HepG2 (cell line): ENCODE data around the gene SYNDIG1.

Source experiments
- ADNP ChIP-seq: sonication (generic); formaldehyde crosslinking; IDR thresholded peaks from 2 replicates; pipeline ENCODE4 v1.4.0; 2020; ENCODE audit warnings: missing genetic modification reagents
- CBFB ChIP-seq: sonication (generic); formaldehyde crosslinking; IDR thresholded peaks from 2 replicates; pipeline ENCODE4 v1.4.0; 2020; ENCODE audit warnings: missing genetic modification reagents
- E2F1 ChIP-seq: sonication (generic); formaldehyde crosslinking; IDR thresholded peaks from 2 replicates; pipeline ENCODE4 v1.5.0; 2020; ENCODE audit warnings: missing genetic modification reagents
- EZH2 ChIP-seq: conservative IDR thresholded peaks from 2 replicates; pipeline ENCODE4 v1.6.1; 2012; ENCODE audit warnings: mild to moderate bottlenecking, low read depth, low read length, moderate library complexity
- GABPA ChIP-seq, 2 experiments: IDR thresholded peaks; 2 replicates each; pipeline ENCODE4 v1.6.1; 2011 to 2016; ENCODE audit warnings: low read depth in 2 of 2, low read length in 1 of 2, missing biosample characterization in 1 of 2, missing genetic modification characterization in 1 of 2
- HDAC6 ChIP-seq: fragments of 200-600 bp; sonication (generic); IDR thresholded peaks from 2 replicates; pipeline ENCODE4 v1.7.0; 2017; ENCODE audit warnings: mild to moderate bottlenecking, antibody characterized with exemption, low read length, low read depth
- JUND ChIP-seq: sonication (generic); formaldehyde crosslinking; IDR thresholded peaks from 2 replicates; pipeline ENCODE4 v1.8.0; 2022; ENCODE audit warnings: mild to moderate bottlenecking, missing genetic modification reagents
- ZNF143 ChIP-seq: sonication (generic); formaldehyde crosslinking; IDR thresholded peaks from 2 replicates; pipeline ENCODE4 v1.4.0; 2020; ENCODE audit warnings: missing genetic modification reagents
- ZNF205 ChIP-seq: IDR thresholded peaks from 2 replicates; pipeline ENCODE4 v1.6.1; 2018; ENCODE audit warnings: missing biosample characterization, missing genetic modification reagents
- ZNF432 ChIP-seq: sonication (generic); formaldehyde crosslinking; IDR thresholded peaks from 2 replicates; pipeline ENCODE4 v1.5.0; 2020; ENCODE audit warnings: missing genetic modification reagents, mild to moderate bottlenecking, borderline replicate concordance
- ZNF878 ChIP-seq: sonication (generic); formaldehyde crosslinking; IDR thresholded peaks from 2 replicates; pipeline ENCODE4 v1.8.1; 2023; ENCODE audit warnings: mild to moderate bottlenecking, missing genetic modification reagents, moderate library complexity
- TF ChIP-seq, protein P1 (sequence below): sonication (generic); formaldehyde crosslinking; IDR thresholded peaks from 2 replicates; pipeline ENCODE4 v1.5.0; 2020; ENCODE audit warnings: mild to moderate bottlenecking, missing genetic modification reagents, moderate library complexity
- TF ChIP-seq, protein P2 (sequence below): sonication (generic); formaldehyde crosslinking; IDR thresholded peaks from one replicate; pipeline ENCODE4 v1.5.1; 2020; ENCODE audit warnings: mild to moderate bottlenecking, missing genetic modification reagents; ENCODE audit errors: not compliant biosample characterization
- TF ChIP-seq, protein P3 (sequence below): sonication (generic); formaldehyde crosslinking; IDR thresholded peaks from 2 replicates; pipeline ENCODE4 v1.4.0; 2020; ENCODE audit warnings: missing genetic modification reagents

GRCh38 chr20:24698189-24698588 is 228.8 kb downstream of the SYNDIG1 start:
- TF ChIP-seq, protein P1, sequence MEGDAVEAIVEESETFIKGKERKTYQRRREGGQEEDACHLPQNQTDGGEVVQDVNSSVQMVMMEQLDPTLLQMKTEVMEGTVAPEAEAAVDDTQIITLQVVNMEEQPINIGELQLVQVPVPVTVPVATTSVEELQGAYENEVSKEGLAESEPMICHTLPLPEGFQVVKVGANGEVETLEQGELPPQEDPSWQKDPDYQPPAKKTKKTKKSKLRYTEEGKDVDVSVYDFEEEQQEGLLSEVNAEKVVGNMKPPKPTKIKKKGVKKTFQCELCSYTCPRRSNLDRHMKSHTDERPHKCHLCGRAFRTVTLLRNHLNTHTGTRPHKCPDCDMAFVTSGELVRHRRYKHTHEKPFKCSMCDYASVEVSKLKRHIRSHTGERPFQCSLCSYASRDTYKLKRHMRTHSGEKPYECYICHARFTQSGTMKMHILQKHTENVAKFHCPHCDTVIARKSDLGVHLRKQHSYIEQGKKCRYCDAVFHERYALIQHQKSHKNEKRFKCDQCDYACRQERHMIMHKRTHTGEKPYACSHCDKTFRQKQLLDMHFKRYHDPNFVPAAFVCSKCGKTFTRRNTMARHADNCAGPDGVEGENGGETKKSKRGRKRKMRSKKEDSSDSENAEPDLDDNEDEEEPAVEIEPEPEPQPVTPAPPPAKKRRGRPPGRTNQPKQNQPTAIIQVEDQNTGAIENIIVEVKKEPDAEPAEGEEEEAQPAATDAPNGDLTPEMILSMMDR = no peak
- TF ChIP-seq E2F1 (CRISPR knock-in tag) (no peak), EZH2 (no peak), ZNF143 (no peak), HDAC6 (no peak), JUND (no peak), ADNP (CRISPR knock-in tag) (no peak), ZNF878 (no peak), GABPA (IDR thresholded peaks at IDR 0.05; ENCODE audit: low read depth, low read length) (no peak), GABPA (CRISPR knock-in tag; IDR thresholded peaks at IDR 0.05; ENCODE audit: low read depth) (no peak), CBFB (no peak), ZNF432 (CRISPR knock-in tag) (no peak), ZNF205 (CRISPR knock-in tag) (no peak)
- TF ChIP-seq, protein P2, sequence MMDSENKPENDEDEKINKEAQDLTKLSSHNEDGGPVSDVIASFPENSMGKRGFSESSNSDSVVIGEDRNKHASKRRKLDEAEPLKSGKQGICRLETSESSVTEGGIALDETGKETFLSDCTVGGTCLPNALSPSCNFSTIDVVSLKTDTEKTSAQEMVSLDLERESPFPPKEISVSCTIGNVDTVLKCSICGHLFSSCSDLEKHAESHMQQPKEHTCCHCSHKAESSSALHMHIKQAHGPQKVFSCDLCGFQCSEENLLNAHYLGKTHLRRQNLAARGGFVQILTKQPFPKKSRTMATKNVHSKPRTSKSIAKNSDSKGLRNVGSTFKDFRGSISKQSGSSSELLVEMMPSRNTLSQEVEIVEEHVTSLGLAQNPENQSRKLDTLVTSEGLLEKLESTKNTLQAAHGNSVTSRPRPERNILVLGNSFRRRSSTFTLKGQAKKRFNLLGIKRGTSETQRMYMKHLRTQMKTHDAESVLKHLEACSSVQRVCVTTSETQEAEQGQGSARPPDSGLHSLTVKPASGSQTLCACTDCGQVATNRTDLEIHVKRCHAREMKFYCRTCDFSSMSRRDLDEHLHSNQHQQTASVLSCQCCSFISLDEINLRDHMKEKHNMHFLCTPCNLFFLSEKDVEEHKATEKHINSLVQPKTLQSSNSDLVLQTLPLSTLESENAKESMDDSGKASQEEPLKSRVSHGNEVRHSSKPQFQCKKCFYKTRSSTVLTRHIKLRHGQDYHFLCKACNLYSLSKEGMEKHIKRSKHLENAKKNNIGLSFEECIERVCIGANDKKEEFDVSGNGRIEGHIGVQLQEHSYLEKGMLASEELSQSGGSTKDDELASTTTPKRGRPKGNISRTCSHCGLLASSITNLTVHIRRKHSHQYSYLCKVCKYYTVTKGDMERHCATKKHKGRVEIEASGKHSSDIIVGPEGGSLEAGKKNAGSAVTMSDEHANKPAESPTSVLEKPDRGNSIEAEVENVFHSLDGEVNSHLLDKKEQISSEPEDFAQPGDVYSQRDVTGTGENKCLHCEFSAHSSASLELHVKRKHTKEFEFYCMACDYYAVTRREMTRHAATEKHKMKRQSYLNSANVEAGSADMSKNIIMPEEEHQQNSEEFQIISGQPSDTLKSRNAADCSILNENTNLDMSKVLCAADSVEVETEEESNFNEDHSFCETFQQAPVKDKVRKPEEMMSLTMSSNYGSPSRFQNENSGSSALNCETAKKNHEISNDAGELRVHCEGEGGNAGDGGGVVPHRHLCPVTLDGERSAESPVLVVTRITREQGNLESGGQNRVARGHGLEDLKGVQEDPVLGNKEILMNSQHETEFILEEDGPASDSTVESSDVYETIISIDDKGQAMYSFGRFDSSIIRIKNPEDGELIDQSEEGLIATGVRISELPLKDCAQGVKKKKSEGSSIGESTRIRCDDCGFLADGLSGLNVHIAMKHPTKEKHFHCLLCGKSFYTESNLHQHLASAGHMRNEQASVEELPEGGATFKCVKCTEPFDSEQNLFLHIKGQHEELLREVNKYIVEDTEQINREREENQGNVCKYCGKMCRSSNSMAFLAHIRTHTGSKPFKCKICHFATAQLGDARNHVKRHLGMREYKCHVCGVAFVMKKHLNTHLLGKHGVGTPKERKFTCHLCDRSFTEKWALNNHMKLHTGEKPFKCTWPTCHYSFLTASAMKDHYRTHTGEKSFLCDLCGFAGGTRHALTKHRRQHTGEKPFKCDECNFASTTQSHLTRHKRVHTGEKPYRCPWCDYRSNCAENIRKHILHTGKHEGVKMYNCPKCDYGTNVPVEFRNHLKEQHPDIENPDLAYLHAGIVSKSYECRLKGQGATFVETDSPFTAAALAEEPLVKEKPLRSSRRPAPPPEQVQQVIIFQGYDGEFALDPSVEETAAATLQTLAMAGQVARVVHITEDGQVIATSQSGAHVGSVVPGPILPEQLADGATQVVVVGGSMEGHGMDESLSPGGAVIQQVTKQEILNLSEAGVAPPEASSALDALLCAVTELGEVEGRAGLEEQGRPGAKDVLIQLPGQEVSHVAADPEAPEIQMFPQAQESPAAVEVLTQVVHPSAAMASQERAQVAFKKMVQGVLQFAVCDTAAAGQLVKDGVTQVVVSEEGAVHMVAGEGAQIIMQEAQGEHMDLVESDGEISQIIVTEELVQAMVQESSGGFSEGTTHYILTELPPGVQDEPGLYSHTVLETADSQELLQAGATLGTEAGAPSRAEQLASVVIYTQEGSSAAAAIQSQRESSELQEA (CRISPR knock-in tag) = no peak
- TF ChIP-seq, protein P3, sequence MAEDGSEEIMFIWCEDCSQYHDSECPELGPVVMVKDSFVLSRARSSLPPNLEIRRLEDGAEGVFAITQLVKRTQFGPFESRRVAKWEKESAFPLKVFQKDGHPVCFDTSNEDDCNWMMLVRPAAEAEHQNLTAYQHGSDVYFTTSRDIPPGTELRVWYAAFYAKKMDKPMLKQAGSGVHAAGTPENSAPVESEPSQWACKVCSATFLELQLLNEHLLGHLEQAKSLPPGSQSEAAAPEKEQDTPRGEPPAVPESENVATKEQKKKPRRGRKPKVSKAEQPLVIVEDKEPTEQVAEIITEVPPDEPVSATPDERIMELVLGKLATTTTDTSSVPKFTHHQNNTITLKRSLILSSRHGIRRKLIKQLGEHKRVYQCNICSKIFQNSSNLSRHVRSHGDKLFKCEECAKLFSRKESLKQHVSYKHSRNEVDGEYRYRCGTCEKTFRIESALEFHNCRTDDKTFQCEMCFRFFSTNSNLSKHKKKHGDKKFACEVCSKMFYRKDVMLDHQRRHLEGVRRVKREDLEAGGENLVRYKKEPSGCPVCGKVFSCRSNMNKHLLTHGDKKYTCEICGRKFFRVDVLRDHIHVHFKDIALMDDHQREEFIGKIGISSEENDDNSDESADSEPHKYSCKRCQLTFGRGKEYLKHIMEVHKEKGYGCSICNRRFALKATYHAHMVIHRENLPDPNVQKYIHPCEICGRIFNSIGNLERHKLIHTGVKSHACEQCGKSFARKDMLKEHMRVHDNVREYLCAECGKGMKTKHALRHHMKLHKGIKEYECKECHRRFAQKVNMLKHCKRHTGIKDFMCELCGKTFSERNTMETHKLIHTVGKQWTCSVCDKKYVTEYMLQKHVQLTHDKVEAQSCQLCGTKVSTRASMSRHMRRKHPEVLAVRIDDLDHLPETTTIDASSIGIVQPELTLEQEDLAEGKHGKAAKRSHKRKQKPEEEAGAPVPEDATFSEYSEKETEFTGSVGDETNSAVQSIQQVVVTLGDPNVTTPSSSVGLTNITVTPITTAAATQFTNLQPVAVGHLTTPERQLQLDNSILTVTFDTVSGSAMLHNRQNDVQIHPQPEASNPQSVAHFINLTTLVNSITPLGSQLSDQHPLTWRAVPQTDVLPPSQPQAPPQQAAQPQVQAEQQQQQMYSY = no peak
